IMR-90 (cell line): Measurements from ENCODE around the gene RASGRP1. TPM values are rescaled to one million over a fixed set of nuclear protein-coding genes. Genes with fewer than 3 reads are reported as not detected.

Source experiments
- polyA plus RNA-seq, 3 experiments: library from polyadenylated mRNA; depleted of rRNA; stranded (reverse); fragments of >200 nt; gene quantifications; 2 replicates each; pipeline ENCODE4 v1.2.3, GENCODE V29; 2012; ENCODE audit warnings: low replicate concordance in 1 of 3
- total RNA-seq: library from RNA; depleted of rRNA; stranded (reverse); fragments of >200 nt; gene quantifications from 2 replicates; pipeline ENCODE4 v1.2.3, GENCODE V29; 2012; rRNA removed

RASGRP1 gene
- total and polyA plus RNA-seq, 2 of the 4 experiments (the other 2 are of a cell fraction) = 1.4 to 3.2 TPM

Other genes starting within 250 kb of the RASGRP1 start
- 2.7 and 7.2 TPM in 2 replicates for gene FAM98B, start 110.7 kb downstream of the RASGRP1 start, total RNA-seq
- 7.9 and 12.2 TPM in 2 replicates for gene FAM98B, start 110.7 kb downstream of the RASGRP1 start, polyA plus RNA-seq (2012; rRNA removed)